NCI-H1048 (cell line): Measurements from ENCODE around the gene VPS9D1.
A peak's percentile ranks its signal among the peaks of the same experiment; 100 is the strongest.

Experiments used
- DNase-seq: peaks from one replicate; lab custom pipeline; 2025; lab: John Stamatoyannopoulos, UW

Gene VPS9D1

DNA sequence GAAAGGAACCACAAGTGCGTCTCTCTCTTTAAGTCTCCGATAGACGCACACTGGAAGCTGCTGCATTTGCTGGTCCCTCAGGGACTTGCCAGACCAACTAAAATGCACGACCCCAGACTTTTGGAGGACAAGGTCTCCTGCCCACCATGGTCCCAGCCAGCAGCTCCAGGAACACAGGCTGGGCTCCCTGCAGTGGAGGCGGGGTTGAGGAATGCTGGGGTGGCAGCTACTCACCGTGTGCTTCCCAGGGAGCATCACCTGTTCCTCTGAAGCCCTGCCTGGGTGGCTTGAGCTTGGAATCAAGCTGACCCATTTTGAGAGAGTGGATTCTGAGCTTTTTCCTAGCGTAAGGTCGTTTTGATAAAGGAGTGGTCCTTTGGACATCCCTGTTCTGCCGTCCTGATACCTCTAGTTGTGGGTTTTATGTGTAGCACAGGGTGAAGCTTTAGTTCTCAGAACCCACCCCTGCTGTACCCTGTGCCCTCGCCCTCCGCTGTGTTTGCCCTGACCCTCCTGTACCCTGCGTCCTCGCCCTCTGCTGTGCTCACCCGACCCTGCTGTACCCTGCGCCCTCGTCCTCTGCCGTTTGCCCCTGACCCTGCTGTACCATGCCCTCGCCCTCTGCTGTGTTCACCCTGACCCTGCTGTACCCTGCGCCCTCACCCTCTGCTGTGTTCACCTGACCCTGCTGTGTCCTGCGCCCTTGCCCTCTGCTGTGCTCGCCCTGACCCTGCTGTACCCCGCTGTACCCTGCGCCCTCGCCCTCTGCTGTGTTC is 11.6 kb upstream of the VPS9D1 start:
- DNase-seq, result no peak

DNA sequence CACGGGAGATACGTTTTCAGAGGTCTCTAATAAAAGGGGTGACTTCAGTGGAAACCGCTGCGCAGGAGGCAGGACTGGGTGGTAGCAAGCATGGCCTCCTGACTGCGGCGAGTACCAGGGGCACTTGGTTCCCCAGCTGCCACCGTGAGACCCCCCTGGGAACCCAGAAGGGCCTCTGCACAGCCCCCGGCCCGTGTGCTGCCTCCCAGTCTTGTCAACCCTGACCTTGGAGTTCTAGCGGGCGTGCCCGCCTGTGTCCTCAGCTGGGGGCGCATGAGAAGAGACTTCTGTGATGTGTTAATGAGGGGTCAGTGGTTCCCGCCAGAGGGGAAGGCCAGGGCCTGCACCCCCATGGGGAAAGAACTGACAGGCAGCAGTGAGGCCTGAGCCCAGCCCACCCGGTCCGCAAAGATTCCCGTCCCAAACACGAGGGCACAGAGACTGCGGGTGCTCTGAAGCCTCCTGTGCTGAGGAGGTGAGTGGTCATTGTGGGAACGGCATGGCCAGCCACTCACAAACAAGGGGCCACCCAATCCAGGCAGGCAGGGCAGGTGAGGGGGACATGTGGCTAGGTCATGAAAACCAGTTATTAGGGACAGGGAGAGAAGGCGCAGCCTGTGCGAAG is 10.0 kb upstream of the VPS9D1 start:
- no peak for DNase-seq

- DNase-seq, result no peak
Observed at GRCh38 chr16:89729863-89730593, 9.3 kb upstream of the VPS9D1 start.

GRCh38 chr16:89729293-89729692 is 8.6 kb upstream of the VPS9D1 start:
- DNase-seq, result no peak

- no peak for DNase-seq
Observed at GRCh38 chr16:89727406-89728120, 6.9 kb upstream of the VPS9D1 start.

DNA sequence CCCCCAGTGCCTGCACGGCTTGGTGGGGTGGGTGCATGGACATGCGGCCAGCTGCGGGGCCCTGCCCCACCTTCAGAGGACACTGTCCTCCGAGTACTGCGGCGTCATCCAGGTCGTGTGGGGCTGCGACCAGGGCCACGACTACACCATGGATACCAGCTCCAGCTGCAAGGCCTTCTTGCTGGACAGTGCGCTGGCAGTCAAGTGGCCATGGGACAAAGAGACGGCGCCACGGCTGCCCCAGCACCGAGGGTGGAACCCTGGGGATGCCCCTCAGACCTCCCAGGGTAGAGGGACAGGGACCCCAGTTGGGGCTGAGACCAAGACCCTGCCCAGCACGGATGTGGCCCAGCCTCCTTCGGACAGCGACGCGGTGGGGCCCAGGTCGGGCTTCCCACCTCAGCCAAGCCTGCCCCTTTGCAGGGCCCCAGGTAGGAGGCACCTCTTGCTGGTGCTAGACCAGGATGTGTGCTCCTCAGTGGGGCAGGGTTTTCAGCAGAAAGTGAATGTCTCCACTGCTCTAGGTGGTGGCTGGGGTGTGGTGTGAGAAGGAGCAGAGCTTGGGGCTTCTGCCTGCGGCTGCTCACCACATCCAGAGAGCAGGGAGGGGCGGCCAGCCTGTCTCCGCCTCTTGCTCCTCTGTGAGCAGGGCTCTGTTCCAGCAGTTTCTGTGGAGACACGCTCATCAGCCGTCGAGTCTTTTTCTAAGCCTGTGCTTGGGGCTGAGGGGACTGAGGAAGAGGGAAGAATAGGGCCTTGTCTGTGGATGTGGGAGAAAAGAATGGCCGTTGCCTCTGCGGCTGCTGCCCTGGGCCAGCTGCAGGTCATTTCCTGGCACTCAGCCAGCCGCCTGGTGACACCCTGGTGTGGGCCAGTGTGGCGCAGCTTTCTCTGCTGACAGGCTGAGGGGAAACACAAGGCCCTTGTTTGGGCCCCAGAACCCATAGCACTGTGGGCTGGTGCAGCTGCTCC is 2.9 kb upstream of the VPS9D1 start:
- DNase-seq, result no peak

DNA sequence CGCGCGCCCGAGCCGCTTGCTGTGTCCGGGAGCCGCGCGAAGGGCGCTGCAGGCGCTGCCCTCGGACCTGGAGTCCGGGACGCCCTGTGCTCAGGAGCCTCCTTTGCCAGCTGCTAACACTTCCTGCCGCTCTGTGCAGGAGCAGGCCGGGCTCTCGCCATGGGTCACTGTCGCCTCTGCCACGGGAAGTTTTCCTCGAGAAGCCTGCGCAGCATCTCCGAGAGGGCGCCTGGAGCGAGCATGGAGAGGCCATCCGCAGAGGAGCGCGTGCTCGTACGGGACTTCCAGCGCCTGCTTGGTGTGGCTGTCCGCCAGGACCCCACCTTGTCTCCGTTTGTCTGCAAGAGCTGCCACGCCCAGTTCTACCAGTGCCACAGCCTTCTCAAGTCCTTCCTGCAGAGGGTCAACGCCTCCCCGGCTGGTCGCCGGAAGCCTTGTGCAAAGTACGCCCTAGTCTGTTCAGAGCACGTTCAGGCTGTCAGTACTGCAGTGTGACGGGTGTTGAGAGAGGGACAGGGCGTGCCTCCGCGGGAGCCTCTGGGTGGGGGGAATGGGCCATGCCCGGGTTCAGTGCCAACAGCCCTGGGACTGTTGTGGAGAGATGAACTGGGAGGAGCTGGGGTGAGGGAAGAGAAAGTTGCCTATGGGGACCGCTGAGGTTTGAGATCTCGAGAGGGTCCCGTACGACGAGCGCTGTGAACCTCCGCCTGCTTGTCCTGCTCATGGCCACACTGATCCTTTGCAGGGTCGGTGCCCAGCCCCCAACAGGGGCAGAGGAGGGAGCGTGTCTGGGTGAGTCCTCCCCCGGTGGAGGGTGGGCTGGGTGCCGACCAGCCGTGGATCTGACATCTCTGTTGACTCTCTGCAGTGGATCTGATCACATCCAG is 1.9 kb upstream of the VPS9D1 start:
- no peak for DNase-seq

DNA sequence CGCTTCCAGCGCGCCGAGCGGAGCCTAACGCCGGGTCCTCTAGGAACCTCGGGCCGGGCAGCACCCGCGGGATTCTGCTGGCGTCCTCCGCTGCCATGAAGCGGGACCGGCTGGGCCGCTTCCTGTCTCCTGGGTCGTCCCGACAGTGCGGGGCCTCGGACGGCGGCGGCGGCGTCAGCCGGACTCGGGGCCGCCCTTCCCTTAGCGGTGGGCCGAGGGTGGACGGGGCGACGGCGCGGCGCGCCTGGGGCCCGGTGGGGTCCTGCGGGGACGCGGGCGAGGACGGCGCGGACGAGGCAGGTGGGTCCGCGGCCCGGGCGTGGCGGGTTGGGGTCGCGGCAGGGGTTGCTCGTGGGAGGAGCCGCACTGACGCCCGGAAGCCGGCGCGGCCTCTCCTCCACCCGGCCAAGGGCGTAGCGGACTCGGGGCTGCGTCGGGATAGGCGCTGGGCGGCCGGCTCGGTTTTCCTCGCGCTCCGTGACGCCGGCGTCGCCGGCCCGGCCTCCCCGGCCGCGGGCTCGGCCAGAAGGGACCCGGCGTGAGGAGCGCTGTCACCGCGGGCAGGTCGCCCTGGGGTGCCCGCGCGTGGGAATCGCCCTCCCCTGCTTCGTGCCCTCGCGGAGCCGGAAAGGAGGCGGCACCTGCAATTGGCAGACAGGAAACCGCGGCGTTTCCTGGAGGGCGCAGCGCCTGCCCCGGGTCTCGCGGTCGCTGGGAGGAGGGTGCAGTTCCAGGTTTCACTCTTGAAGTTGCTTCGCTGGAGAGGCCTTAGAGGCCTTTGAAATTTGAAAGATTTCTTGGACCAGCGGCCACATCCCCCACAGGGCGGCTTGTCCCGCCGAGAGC is 1.1 kb upstream of the VPS9D1 start:
- DNase-seq, result no peak

DNA sequence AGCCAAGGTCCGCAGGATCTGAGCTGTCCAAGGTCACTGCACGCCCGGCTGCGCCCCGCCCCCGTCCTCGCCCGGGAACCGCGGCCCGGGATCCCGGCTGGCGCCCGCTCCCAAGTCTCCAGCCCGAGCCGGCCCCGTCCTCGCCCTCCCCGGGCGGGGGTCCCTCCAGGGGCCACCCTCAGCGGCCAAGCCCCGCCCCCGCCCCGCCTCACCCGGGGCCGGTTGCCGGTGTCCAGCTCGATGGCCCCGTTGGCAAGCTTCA is 216 bp downstream of the VPS9D1 start:
- DNase-seq, result no peak

GRCh38 chr16:89717688-89718505 is 2.8 kb downstream of the VPS9D1 start:
- no peak for DNase-seq

GRCh38 chr16:89716916-89717687 is 3.6 kb downstream of the VPS9D1 start:
- DNase-seq, result no peak

- DNase-seq, result no peak
Observed at GRCh38 chr16:89716493-89716892, 4.2 kb downstream of the VPS9D1 start.

- DNase-seq, result no peak
Observed at GRCh38 chr16:89712274-89712781, 8.4 kb downstream of the VPS9D1 start.

DNA sequence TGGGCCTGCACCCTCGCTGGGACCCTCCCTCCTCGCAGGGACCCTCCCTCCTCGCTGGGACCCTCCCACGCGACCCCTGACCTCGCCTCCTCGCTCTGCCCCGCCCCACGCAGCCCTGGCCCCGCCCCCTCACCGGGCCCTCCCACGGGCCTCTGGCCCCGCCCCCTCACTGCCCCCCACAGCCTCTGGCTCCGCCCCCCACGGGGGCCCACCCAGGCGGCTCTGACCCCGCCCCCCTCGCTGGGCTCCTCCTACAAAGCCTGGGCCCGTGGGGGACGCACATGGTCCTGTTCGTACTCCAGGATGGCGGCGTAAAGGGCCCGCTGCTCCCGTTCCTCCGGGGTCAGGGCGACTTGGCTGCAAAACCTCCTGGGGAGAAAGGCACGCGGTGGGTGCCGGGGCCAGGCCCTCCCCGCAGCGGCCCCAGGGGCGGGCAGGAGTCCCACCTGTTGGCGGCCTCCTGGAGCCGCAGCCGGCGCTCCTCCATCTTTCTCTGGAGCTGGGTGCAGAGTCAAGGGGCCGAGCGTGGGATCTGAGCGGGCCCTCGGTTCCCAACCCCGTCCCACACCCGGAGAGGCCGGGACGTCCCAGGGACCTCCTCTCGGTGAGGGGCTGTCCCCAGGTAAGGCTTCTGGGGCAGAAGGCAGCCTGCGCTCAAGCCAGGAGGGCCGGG is 9.0 kb downstream of the VPS9D1 start:
- peak; percentile 17 for DNase-seq

DNA sequence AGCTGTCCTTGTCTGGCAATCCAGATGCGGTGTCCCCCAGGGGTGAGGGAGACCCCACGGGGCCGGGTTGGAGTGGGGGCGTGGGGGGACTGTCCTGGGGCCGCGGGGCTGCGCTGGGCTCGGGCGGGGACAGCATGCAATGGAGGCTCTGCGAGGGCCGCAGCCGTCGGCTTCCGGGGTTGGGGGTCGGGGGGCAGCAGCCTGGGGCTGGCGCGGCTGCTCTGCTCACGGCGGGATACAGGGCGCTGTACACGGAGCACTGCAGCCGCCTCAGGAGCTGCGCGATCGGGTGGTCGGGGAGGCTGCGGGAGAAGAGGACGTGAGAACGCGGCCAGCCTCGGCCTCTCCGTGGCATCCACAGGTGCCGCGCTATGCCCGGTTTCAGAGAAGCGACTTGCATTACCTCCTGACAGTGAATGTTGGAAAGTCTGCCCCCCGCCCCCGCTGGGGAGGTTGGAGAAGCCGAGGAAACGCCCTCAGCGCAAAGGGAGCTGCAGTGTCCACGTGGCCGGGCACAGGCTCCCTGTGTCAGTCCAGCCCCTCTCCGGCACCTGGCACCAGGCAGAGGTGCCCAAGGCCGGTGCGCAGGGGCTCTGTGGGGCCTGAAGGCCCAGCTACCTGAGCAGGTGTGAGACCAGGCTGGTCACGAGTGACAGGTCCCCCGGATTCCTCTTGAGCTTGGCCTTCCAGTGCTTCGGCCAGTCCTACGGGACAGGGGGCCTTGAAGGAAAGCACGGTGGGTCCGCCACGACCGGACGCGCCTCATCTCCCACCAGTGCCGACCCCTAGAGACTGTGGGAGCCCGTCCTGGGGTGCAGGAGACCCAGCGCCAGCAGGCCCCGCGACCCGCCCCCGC is 9.8 kb downstream of the VPS9D1 start:
- DNase-seq, result no peak
